Fibroblast of upper back skin (primary cell): ENCODE measurements around the gene HBE1.
A peak's percentile ranks its signal among the peaks of the same experiment; 100 is the strongest.
"Not testable (repeated sequence)": the region's sequence is repeated elsewhere in the genome, so short reads cannot be mapped to it uniquely, and the experiment has no call there.

Experiments used
- DNase-seq: peaks from one replicate; pipeline ENCODE4 v3.0.0-alpha.2; 2013

Gene HBE1

GRCh38 chr11:5284637-5285036 lies 14.9 kb upstream of the HBE1 start:
- DNase-seq, result no peak

DNA sequence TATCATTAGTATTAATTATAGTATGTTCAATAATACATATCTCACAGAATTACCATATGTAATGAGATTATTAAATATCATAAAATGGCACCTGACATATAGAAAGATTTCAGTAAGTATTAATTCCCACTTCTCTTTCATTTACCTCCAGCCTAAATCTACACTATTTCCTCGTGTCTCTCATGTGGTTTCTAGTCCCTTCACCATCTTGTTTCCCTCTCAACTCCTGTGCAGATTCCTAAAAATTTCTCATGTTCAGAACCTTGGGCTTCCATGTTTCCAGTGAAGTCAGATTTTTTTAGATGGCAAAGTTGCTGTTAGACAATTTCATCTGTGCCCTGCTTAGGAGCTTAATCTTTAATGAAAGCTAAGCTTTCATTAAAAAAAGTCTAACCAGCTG lies 14.1 kb upstream of the HBE1 start:
- DNase-seq, result no peak

DNA sequence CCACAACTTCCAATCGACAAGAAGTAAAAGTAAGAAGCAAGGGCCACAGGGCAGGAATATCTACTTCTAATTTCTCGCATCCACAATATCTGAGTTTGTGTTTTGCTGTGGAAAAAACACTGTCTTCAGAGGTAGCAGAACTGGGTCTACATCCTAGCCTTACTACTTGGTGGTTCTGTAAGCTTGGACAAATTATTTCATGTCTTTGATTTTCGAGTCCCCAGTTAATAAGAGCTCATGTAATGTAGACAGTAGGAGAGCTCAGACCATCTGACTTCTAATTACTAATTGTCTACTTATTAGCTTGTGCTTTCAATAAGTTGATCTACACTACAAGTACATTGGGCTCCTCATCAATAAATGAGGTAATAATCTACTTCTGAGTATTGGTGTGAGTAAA lies 13.3 kb upstream of the HBE1 start:
- no peak for DNase-seq

DNA sequence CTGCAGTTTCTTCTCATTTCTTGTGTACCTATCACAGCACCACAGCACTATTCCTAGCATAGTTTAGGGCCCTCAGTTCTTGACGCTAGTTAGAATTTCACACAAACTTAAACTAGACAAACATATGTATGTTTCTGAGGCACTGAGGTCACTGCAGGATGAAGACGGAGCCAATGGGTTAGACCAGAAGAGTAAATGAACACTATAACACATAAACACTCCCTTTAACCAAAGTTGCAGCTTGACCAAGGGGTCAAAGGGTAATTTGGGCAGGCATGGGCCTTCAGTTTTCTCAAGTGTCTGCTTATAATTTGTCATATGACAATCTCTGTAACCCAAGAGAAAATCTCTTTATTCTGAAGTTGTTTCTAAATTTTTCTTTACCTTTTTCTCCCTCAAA lies 12.9 kb upstream of the HBE1 start:
- no peak for DNase-seq

DNA sequence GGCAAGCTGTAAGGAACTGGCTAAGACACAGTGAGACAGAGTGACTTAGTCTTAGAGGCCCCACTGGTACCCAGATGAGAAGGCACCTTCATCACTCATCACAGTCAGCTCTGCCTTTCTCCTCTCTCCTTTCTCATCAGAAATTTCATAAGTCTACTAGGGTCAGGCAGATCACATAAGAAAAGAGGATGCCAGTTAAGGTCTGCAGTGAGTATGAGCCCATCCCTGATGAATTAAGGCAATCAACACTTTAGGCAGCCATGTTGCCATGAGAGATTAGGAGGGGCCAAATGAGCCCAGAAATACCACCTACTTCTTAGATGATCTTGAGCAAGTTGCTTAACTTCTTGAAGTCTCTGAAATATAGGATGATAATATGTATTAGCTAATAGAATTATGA lies 11.9 kb upstream of the HBE1 start:
- no peak for DNase-seq

- peak; percentile 97 for DNase-seq
Measured at GRCh38 chr11:5280582-5281102, 10.9 kb upstream of the HBE1 start.

GRCh38 chr11:5279471-5280090 lies 9.8 kb upstream of the HBE1 start:
- peak; percentile 8 for DNase-seq

GRCh38 chr11:5277807-5278382 lies 8.2 kb upstream of the HBE1 start:
- peak; percentile 21 for DNase-seq

DNA sequence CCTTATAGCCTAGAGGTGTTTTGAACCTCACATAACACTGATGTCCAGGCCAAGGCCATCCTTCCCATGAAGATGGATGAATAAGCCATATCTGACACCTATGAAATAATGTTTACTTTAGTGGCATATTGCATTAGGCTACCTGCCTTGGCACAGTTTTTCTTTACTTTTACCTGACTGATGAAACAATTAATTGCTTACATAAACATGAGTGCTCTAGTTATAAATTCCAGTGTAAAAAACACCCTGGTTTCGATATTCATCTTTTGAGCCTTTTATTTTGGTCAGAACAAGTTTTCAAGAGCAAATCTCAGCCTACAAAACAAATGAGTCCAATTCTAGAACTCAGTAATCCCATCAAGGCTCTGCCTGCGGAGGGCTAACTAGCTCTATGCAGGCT lies 7.0 kb upstream of the HBE1 start:
- no peak for DNase-seq

GRCh38 chr11:5275369-5276110 lies 5.8 kb upstream of the HBE1 start:
- DNase-seq, result no peak

- DNase-seq, result peak; percentile 8
Measured at GRCh38 chr11:5274395-5274794, 4.7 kb upstream of the HBE1 start.

DNA sequence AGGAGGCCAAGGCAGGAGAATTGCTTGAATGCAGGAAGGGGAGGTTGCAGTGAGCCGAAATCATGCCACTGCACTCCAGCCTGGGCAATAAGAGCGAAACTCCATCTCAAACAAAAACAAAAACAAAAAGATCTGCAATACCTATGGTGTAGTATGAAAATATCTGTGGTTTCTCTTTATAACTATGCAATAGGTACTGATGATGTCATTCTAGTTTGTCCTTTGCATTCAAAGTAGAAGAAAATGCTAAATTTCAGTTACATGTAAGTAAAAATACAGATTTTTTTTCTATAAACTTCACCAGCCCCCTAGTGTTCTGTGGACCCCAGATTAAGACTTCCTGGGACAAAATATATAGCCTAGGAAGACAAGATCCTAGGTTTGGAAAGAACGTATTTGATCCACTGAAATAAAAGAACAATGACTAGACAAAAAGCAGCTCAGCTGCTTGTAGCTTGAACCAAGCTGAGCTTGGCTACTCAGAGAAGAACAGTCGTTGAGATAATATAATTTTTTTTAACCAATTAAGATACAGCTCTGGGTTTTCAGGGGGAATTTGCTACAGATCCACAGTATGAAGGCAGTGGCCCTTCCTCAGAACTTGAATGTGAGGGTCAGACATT lies 2.8 kb upstream of the HBE1 start:
- DNase-seq, result no peak

DNA sequence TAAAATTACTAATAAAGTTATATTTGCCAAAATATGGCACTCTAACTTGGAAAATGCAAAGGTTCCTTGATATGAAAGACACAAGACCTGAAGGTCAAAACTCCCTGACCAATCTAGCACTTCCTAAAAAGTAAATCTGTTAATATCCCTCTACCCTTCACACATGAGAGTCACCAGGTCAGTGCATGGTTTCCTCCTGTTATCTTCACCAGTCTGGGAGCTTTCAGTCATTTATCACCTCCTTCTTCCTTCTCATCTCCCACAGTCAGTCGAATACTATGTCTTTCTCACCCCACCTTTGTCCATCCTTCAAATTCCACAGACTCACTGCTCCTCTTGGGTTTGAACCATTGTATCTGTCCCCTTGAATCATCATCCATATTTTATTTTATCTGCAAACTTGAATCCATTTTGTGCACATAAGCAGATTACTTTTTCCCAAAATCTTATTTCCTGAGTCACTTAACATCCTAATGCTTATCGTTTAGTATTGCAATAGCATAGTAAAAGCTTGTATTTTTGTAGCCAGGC lies 2.6 kb downstream of the HBE1 start:
- DNase-seq, result no peak

GRCh38 chr11:5266609-5267008 lies 3.1 kb downstream of the HBE1 start:
- DNase-seq, result no peak

DNA sequence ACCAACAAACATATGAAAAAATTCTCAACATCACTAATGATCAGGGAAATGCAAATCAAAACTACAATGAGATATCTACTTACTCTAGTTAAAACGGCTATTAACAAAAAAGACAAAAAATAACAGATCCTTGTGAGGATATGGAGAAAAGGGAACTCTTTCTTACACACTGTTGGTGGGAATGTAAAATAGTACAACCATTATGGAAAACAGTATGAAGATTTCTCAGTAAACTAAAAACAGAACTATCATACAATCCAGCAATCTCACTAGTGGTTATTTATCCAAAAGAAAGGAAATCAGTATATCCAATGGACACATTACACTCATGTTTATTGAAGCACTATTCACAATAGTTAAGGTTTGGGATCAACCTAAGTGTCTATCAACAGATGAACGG lies 3.9 kb downstream of the HBE1 start:
- no peak for DNase-seq

- DNase-seq, result no peak
Measured at GRCh38 chr11:5258543-5259262, 11.0 kb downstream of the HBE1 start.

GRCh38 chr11:5257296-5257695 lies 12.4 kb downstream of the HBE1 start:
- DNase-seq, result no peak

- not testable (repeated sequence) for DNase-seq
Measured at GRCh38 chr11:5254646-5255413, 14.9 kb downstream of the HBE1 start, which contains the start of gene HBG2. Gene HBG2 (minus strand): TSS chr11:5254781. CDS start chr11:5254728, 53 bp downstream.

- not testable (repeated sequence) for DNase-seq
Measured at GRCh38 chr11:5254023-5254422, 15.7 kb downstream of the HBE1 start.

DNA sequence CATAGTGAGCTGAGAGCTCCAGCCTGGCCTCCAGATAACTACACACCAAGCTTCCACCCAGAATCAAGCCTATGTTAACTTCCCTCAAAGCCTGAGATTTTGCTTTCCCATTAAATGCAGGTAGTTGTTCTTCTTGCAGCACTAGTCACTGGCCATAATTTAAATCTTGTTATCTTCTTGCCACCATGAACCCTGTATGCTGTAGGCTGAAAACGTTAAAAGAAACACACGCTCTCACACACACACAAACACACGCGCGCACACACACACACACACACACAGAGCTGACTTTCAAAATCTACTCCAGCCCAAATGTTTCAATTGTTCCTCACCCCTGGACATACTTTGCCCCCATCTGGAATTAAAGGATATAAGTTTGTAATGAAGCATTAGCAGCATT lies 16.3 kb downstream of the HBE1 start:
- not testable (repeated sequence) for DNase-seq

GRCh38 chr11:5252919-5253265 lies 16.9 kb downstream of the HBE1 start:
- no peak for DNase-seq
